GM18498 (cell line): ENCODE results near the gene ANP32D.
A peak's percentile ranks its signal among the peaks of the same experiment; 100 is the strongest.
"Not testable (repeated sequence)": the region's sequence is repeated elsewhere in the genome, so short reads cannot be mapped to it uniquely, and the experiment has no call there.

Experiments used
- ATAC-seq: cut with Tn5 transposase; IDR thresholded peaks from one replicate; pipeline ENCODE4 v1.9.1; 2021; ENCODE audit warnings: mild to moderate bottlenecking, moderate library complexity; ENCODE audit not compliant: unreplicated experiment

ANP32D gene

GRCh38 chr12:48500281-48500680 lies 27.9 kb downstream of the ANP32D start:
- ATAC-seq: not testable (repeated sequence)

DNA sequence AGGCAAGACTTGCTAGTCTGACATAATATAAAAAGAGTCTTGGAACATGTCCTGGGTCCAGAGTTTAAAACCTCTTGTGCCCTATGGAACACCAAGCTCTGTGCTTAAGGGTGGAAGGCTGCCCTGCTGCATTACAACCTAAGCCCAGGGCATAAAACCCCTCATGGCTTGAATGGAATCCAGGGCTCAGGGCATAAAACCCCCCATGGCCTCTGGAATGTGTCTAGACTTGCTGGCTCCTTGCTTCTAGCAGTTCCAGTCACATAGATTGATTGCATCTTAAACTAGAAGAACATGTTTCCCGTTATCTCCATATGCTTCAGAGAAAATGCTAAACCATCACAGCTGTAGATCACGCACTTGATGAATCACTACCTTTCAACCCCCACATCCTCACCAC lies 34.5 kb downstream of the ANP32D start:
- not testable (repeated sequence) for ATAC-seq

GRCh38 chr12:48508987-48509386 lies 36.6 kb downstream of the ANP32D start:
- no peak for ATAC-seq

DNA sequence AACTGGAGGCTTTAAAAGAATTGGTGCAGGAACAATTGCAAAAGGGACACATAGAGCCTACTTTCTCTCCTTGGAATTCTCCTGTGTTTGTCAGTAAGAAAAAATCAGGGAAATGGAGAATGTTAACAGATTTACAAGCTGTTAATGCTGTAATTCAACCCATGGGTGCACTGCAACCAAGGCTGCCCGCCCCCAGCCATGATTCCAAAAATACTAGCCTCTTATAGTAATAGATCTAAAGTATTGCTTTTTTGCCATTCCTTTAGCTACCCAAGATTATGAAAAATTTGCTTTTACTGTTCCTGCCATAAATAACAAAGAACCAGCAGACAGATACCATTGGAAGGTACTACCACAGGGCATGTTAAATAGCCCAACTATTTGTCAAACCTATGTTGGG lies 37.8 kb downstream of the ANP32D start:
- no peak for ATAC-seq

- ATAC-seq: peak; percentile 61
Measured at GRCh38 chr12:48512855-48513254, 40.5 kb downstream of the ANP32D start.

GRCh38 chr12:48514728-48515127 lies 42.4 kb downstream of the ANP32D start:
- ATAC-seq: no peak

- ATAC-seq: not testable (repeated sequence)
Measured at GRCh38 chr12:48520381-48520780, 48.0 kb downstream of the ANP32D start.
